IgD-negative memory B cell (primary cell): ENCODE data around the gene YKT6. TPM values are rescaled to one million over a fixed set of nuclear protein-coding genes. Genes with fewer than 3 reads are reported as not detected.

Experiments used
- H3K27ac Mint-ChIP-seq, 3 donors: one replicate each; pipeline ENCODE4 v1.8.0; 2020 to 2022; ENCODE audit warnings: mild to moderate bottlenecking in 3 of 3, mixed read lengths in 3 of 3, moderate library complexity in 1 of 3
- H3K27me3 Mint-ChIP-seq: one replicate; pipeline ENCODE4 v1.8.0; 2021; ENCODE audit warnings: mixed read lengths
- H3K36me3 Mint-ChIP-seq: one replicate; pipeline ENCODE4 v1.8.0; 2020; ENCODE audit warnings: mild to moderate bottlenecking, mixed read lengths
- H3K4me1 Mint-ChIP-seq, 3 donors: one replicate each; pipeline ENCODE4 v1.8.0; 2020 to 2022; ENCODE audit warnings: mixed read lengths in 3 of 3, mild to moderate bottlenecking in 1 of 3
- H3K4me3 Mint-ChIP-seq, 4 donors: one replicate each; pipeline ENCODE4 v1.8.0; 2020 to 2022; ENCODE audit warnings: mild to moderate bottlenecking in 4 of 4, mixed read lengths in 4 of 4, moderate library complexity in 3 of 4
- H3K9me3 Mint-ChIP-seq, 3 donors: one replicate each; pipeline ENCODE4 v1.8.0; 2020 to 2021; ENCODE audit warnings: mixed read lengths in 3 of 3, mild to moderate bottlenecking in 1 of 3
- polyA plus RNA-seq: library from polyadenylated mRNA; unstranded; fragments of 300-500 nt; fragmentation: Illumina TruSeq; gene quantifications from one replicate; pipeline ENCODE4 v1.2.3, GENCODE V29; 2021

Gene YKT6
- 46.3 TPM for polyA plus RNA-seq

- Mint-ChIP-seq H3K4me3 (peak within 1 kb of the TSS; percentile 80 to 95 (median 90)), H3K27me3 (no peaks in the 10 kb centered on the region), H3K4me1 (peaks cover 13 to 22% (median 17%) of the 10 kb centered on the region in 3 donors)
Observed at GRCh38 chr7:44200699-44201461, at the start of gene YKT6. Gene YKT6 (plus strand): TSS chr7:44200978. CDS start chr7:44201136, 158 bp downstream.

GRCh38 chr7:44151956-44152355 lies 48.8 kb upstream of the YKT6 start:
- H3K27me3 Mint-ChIP-seq, result no peaks in the 10 kb centered on the region
- H3K36me3 Mint-ChIP-seq, result no peaks in the 10 kb centered on the region
- H3K9me3 Mint-ChIP-seq, result no peaks in the 10 kb centered on the region
- no peak overlapping the region for H3K27ac Mint-ChIP-seq
- no peak overlapping the region for H3K4me3 Mint-ChIP-seq
- no peaks in the 10 kb centered on the region for H3K4me1 Mint-ChIP-seq

More at GRCh38 chr7:44200699-44201461, at the start of gene YKT6:
- H3K36me3 Mint-ChIP-seq, result peaks cover 7% of the 10 kb centered on the region
- H3K9me3 Mint-ChIP-seq, result no peaks in the 10 kb centered on the region
- H3K27ac Mint-ChIP-seq, result peak within 1 kb of the TSS in 2 of 3 donors; percentile 39 to 90

- H3K4me1 Mint-ChIP-seq, result no peaks in the 10 kb centered on the region
- no peak overlapping the region for H3K4me3 Mint-ChIP-seq
- no peak overlapping the region for H3K27ac Mint-ChIP-seq
- H3K27me3 Mint-ChIP-seq, result no peaks in the 10 kb centered on the region
- H3K9me3 Mint-ChIP-seq, result no peaks in the 10 kb centered on the region
- H3K36me3 Mint-ChIP-seq, result no peaks in the 10 kb centered on the region
Observed at GRCh38 chr7:44152971-44153947, 47.5 kb upstream of the YKT6 start.

GRCh38 chr7:44153948-44154335 lies 46.8 kb upstream of the YKT6 start:
- Mint-ChIP-seq H3K27ac (no peak overlapping the region), H3K9me3 (no peaks in the 10 kb centered on the region), H3K36me3 (no peaks in the 10 kb centered on the region)

GRCh38 chr7:44154703-44155102 lies 46.1 kb upstream of the YKT6 start:
- Mint-ChIP-seq H3K4me1 (no peaks in the 10 kb centered on the region), H3K27me3 (no peaks in the 10 kb centered on the region)

More at GRCh38 chr7:44153948-44154335, 46.8 kb upstream of the YKT6 start:
- H3K4me1 Mint-ChIP-seq, result no peaks in the 10 kb centered on the region
- no peak overlapping the region for H3K4me3 Mint-ChIP-seq
- no peaks in the 10 kb centered on the region for H3K27me3 Mint-ChIP-seq

GRCh38 chr7:44155191-44156185 lies 45.3 kb upstream of the YKT6 start:
- H3K36me3 Mint-ChIP-seq, result no peaks in the 10 kb centered on the region
- no peak overlapping the region for H3K4me3 Mint-ChIP-seq
- H3K9me3 Mint-ChIP-seq, result no peaks in the 10 kb centered on the region
- no peak overlapping the region for H3K27ac Mint-ChIP-seq
- H3K27me3 Mint-ChIP-seq, result no peaks in the 10 kb centered on the region
- no peaks in the 10 kb centered on the region for H3K4me1 Mint-ChIP-seq

More at GRCh38 chr7:44154703-44155102, 46.1 kb upstream of the YKT6 start:
- Mint-ChIP-seq H3K27ac (no peak overlapping the region), H3K9me3 (no peaks in the 10 kb centered on the region), H3K4me3 (no peak overlapping the region), H3K36me3 (no peaks in the 10 kb centered on the region)

- H3K4me1 Mint-ChIP-seq, result no peaks in the 10 kb centered on the region
- H3K9me3 Mint-ChIP-seq, result no peaks in the 10 kb centered on the region
- H3K27ac Mint-ChIP-seq, result no peak overlapping the region
- no peaks in the 10 kb centered on the region for H3K27me3 Mint-ChIP-seq
- no peak overlapping the region for H3K4me3 Mint-ChIP-seq
- no peaks in the 10 kb centered on the region for H3K36me3 Mint-ChIP-seq
Observed at GRCh38 chr7:44156453-44157010, 44.2 kb upstream of the YKT6 start.

GRCh38 chr7:44157116-44158080 lies 43.4 kb upstream of the YKT6 start:
- Mint-ChIP-seq H3K9me3 (no peaks in the 10 kb centered on the region), H3K27me3 (no peaks in the 10 kb centered on the region), H3K4me1 (no peaks in the 10 kb centered on the region), H3K4me3 (no peak overlapping the region), H3K36me3 (no peaks in the 10 kb centered on the region), H3K27ac (no peak overlapping the region)

GRCh38 chr7:44158096-44158872 lies 42.5 kb upstream of the YKT6 start:
- Mint-ChIP-seq H3K27me3 (no peaks in the 10 kb centered on the region), H3K9me3 (no peaks in the 10 kb centered on the region), H3K4me3 (no peak overlapping the region), H3K27ac (no peak overlapping the region), H3K4me1 (no peaks in the 10 kb centered on the region), H3K36me3 (no peaks in the 10 kb centered on the region)

GRCh38 chr7:44158873-44159631 lies 41.7 kb upstream of the YKT6 start:
- H3K4me1 Mint-ChIP-seq, result no peaks in the 10 kb centered on the region
- no peaks in the 10 kb centered on the region for H3K27me3 Mint-ChIP-seq
- peaks cover 0 to 3% (median 0%) of the 10 kb centered on the region in 3 donors for H3K9me3 Mint-ChIP-seq
- no peaks in the 10 kb centered on the region for H3K36me3 Mint-ChIP-seq
- no peak overlapping the region for H3K4me3 Mint-ChIP-seq
- H3K27ac Mint-ChIP-seq, result no peak overlapping the region

- H3K36me3 Mint-ChIP-seq, result no peaks in the 10 kb centered on the region
- no peaks in the 10 kb centered on the region for H3K27me3 Mint-ChIP-seq
- peaks cover 0 to 10% (median 0%) of the 10 kb centered on the region in 3 donors for H3K9me3 Mint-ChIP-seq
- peak overlapping the region in 1 of 3 donors; percentile 53 for H3K27ac Mint-ChIP-seq
- H3K4me1 Mint-ChIP-seq, result no peaks in the 10 kb centered on the region
- H3K4me3 Mint-ChIP-seq, result no peak overlapping the region
Observed at GRCh38 chr7:44159824-44160630, 40.8 kb upstream of the YKT6 start.
